GM19467 (cell line): Measurements from ENCODE around the gene AKR1C8.
"Not testable (repeated sequence)": the region's sequence is repeated elsewhere in the genome, so short reads cannot be mapped to it uniquely, and the experiment has no call there.

Source experiments
- ATAC-seq: cut with Tn5 transposase; IDR thresholded peaks from one replicate; pipeline ENCODE4 v1.9.1; 2021; ENCODE audit warnings: mild to moderate bottlenecking, moderate library complexity; ENCODE audit not compliant: unreplicated experiment

AKR1C8 gene

DNA sequence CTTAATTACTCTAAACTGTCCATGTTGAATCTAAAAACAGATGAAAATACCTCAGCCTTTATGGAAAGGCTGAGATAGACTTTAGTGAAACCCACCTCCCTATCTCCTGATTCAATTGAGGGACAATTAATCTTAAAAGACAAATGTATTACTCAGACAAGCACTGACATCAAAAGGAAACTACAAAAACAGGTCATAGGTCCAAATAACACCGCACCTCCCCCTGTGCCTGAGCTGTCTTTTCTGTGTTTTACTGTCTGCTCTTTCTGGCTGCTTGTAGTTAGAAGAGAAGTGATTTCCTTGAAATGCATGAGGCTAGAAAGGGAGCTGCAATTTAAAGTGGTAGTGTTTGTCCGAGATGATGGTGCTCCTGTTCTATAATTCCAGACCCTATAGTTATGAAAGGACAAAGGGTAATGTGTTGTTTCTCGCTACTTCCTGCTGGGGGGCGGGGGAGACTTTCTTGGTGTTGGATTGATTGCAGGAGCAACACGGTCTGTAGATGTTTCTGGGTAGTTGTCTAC lies 16.0 kb downstream of the AKR1C8 start:
- no peak for ATAC-seq

DNA sequence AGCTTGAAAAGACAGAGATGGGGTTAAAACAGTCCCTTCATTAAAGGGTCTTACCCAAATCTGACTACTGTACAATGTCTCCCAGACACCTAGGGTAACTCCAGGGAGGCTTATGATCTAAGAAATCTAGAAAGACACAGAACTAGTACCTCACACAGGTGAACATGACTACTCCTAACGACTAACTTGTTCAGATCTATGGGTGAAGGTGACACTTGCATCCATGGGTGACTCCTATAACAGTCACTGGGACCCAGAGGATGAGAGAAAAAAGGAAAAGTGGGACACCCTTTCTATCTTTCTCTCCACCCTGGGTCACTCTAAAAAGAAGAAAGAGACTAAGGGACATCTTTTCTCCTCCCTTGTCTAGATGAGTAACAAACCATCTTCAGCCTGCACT lies 19.2 kb downstream of the AKR1C8 start:
- no peak for ATAC-seq

DNA sequence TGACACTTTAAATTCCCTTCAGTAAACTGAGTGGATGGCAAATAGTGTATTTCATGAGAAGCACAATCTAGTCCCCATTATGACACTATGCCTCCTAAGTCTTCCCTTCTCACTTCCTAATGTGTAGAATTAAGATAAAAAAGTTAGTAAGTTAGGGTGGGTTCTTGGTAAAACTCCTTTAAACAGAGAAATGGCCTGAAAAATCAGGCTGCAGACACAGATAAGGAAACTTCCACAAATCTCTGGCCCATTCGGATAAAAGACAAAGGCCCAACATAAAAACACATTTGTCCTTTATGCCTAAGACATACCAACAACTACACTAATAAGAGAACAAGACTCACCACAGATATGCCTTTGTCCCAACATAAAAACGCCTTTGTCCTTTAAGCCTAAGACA lies 21.5 kb downstream of the AKR1C8 start:
- ATAC-seq: no peak

DNA sequence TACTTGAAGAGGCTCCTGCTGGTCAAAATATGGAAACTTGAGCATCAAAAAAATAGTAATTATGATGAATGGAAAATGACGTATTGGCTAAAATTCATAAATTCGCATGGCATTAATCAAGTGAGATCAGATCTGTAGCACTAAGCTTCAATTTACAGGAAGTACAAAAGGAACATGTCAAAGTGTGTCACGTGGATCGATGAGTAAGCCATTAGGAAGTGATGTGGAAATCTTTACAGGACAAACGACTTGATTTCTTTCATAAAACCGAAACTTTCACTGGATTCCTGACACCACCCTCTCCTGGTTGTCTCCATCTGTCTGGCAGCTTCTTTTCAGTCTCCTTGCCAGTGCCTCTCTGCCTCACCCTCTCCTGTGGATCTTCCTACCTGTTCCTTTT lies 25.8 kb downstream of the AKR1C8 start:
- ATAC-seq: no peak

- ATAC-seq: no peak
These were observed 27.4 kb downstream of the AKR1C8 start for GRCh38 chr10:5157501-5157900.

DNA sequence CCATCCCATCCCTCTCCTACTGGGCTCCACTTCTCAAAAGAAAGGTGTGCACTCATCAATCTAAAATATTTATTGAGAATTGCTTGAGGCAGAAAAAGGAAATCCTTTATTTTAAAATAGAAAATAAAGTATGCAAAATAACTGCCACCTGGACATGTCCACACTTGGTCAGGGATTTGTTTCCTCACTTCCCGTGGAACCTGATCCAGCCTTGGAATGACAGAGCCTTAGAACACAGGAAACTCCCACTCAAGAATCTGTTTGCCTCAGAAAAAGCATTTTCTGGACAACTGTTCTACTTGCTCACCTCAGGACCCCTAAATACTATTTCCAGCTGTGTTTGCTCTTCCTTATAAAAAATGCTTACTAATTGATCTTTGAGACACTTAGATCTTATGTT lies 29.0 kb downstream of the AKR1C8 start:
- ATAC-seq: no peak

DNA sequence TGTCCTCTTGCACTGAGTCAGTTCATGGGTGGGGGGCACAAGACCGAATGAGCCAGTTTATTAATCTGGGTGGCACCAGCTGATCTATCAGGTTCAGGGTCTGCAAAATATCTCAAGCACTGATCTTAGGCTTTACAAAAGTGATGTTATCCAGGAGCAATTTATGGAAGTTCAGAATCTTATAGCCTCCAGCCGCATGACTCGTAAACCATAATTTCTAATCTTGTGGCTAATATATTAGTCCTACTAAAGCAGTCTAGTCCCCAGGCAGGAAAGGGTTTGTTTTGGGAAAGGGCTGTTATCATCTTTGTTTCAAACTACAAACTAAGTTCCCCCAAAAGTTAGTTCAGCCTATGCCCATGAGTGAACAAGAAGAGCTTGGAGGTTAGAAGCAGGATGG lies 33.9 kb downstream of the AKR1C8 start:
- ATAC-seq: no peak

DNA sequence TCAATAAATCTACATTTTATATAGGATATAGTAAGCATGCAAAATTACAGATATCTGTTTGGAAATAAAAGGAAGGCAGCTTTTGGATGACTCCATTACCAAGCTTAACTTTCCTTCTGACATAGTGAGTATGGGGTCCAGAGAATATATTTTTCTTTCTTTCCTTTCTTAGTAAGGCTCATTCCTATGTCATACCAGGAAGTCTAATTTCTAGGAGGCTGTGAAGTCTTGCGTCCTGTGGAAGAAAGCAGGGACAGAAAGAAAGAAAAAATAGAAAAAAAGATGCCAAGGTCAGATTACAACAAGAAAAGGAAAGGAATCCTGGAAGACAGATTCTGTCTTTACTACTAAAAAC lies 36.3 kb downstream of the AKR1C8 start:
- ATAC-seq: no peak

DNA sequence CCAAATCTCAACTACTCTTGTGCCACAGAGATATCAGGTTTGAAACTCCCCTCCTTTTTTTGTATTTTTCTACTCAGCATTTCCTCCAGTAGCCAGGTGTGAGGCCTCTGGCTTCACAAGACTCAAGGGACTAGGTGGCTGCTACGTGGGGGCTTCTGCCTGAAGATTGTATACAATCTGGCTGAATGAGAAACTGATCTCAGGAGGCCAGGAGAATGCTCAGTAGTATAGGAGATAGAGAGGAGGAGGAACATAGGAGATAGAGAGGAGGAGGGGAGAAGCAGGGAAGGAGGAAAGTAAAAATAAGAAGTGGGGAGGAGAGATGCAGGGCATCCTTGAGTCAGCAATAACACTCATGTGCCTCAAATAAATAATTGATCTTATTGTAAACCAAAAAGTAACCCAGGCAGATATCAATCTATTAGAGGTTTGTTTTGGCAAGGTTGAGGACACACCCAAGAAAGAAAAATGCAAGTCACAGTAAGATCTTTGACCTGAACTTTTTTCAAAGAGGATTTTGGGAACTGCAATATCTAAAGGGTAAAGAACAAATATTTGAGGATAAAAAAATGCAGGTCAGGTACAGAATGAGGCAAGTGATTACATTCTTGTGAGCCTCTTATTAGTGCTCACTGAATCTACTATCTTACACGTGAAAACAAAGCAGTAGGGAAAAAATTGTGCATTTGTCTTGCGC lies 36.8 kb downstream of the AKR1C8 start:
- no peak for ATAC-seq

DNA sequence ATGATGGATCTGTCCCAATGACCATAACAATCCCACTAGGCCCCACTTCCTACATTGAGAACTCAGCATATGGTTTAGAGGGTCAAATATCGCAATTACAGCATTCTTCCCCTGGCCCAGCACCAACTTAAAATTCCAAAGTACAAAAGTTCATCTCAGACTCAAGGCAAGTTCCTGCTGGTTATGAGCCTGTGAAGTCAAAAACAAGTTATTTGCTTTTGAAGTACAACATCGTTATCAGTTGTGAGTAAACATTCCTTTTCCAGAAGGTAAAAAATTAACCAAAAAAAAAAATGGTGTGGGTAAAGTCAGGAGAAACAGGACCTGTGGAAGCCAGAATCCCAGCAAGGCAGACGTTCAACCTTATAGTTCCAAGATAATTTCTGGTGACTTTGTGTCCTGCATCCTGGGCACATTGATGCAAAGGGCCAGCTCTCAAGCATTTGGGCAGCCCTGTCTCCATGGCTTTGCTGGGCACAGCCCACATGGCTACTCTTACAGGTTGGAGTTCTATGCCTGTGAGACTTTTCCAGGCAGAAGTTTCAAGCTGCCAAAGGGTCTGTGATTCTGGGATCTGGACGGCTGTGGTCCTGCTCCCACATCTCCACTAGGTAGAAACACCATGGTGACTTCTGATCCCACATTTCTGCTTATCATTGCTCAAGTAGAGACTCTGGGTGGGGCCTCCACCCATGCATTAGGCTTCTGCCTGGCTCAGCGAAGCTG lies 37.5 kb downstream of the AKR1C8 start:
- ATAC-seq: no peak

DNA sequence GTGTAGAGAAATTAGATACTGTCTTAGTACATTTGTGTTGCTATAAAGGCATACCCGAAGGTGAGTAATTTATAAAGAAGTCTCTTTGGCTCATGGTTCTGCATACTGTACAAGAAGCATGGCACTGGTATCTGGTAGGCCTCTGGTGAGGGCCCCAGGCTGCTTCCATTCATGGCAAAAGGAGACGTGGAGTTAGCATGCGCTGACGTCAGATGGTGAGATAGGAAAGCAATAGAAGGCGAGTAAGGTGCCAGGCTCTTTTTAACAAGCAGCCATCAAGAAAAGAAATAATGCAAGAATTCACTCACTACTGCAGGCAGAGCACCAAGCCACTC lies 38.1 kb downstream of the AKR1C8 start:
- ATAC-seq: no peak

GRCh38 chr10:5143137-5143536 lies 41.8 kb downstream of the AKR1C8 start:
- no peak for ATAC-seq

DNA sequence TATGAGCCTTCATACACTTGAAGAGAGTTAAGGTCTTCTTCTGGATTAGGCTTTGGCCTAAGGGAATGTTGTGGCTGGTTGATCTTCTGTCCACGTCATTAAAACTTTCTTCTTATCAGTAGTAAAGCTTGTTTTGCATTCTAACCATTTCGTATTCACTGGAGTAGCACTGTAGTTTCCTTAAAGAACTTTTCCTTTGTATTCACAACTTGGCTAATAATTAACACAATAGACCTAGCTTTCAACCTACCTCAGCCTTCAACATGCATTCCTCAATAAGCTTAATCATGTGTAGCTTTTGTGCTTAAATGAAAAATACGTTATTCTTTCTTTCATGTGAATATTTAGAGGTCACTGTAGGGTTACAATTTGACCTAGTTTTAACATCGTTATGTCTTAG lies 42.8 kb downstream of the AKR1C8 start:
- ATAC-seq: no peak

- not testable (repeated sequence) for ATAC-seq
These were observed 47.3 kb downstream of the AKR1C8 start for GRCh38 chr10:5137699-5138098.

- no peak for ATAC-seq
These were observed 48.4 kb downstream of the AKR1C8 start for GRCh38 chr10:5136468-5137087.

- no peak for ATAC-seq
These were observed 49.4 kb downstream of the AKR1C8 start for GRCh38 chr10:5135581-5135980.

- no peak for ATAC-seq
These were observed 59.5 kb downstream of the AKR1C8 start for GRCh38 chr10:5125315-5126044.

- no peak for ATAC-seq
These were observed 61.1 kb downstream of the AKR1C8 start for GRCh38 chr10:5123886-5124285.

GRCh38 chr10:5119997-5120396 lies 65.0 kb downstream of the AKR1C8 start:
- not testable (repeated sequence) for ATAC-seq

- ATAC-seq: no peak
These were observed 67.9 kb downstream of the AKR1C8 start for GRCh38 chr10:5117026-5117425.

DNA sequence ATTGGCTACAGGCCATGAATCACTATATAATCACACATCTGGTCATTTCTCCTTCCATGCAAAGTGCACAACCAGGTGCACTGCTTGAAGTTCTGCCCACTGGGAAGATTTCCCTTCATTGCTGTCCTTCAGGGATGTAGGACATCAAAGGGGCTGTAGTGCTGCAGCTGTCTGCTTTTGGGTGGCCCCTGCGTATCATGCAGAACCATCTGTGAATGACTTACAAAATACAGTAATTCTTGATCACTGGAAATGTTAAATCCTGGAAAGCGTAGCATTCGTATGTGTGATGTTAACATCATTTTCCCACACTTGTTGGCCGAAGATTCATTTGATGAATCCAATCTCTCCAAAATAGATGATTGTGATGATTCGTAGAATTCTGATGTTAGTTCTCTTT lies 68.3 kb downstream of the AKR1C8 start:
- no peak for ATAC-seq

- not testable (repeated sequence) for ATAC-seq
These were observed 75.1 kb downstream of the AKR1C8 start for GRCh38 chr10:5109861-5110260.
